Naive thymus-derived CD4-positive, alpha-beta T cell (primary cell): ENCODE results near the gene ERN1. TPM values are rescaled to one million over a fixed set of nuclear protein-coding genes. Genes with fewer than 3 reads are reported as not detected.

Source experiments
- ATAC-seq: fragments of 150-1000 bp; cut with Tn5 transposase; 2 replicates; pipeline ENCODE4 v1.10.0; 2021; ENCODE audit warnings: mild to moderate bottlenecking, moderate library complexity
- CTCF ChIA-PET: fragments of 350-600 bp; sonication (Branson Sonifier 250); formaldehyde crosslinking; loops from one replicate; lab custom pipeline; 2021; ENCODE audit warnings: antibody characterized with exemption; lab: Charles Lee
- POLR2A ChIA-PET: fragments of 350-600 bp; sonication (Branson Sonifier 250); formaldehyde crosslinking; loops from one replicate; lab custom pipeline; 2021; ENCODE audit warnings: antibody characterized with exemption, inconsistent platforms; lab: Charles Lee
- DNase-seq, 9 donors: peaks; one replicate each; pipeline versions ENCODE4 v3.0.0 to v3.0.0-alpha.2; 2020 to 2022; ENCODE audit warnings: mixed read lengths in 1 of 9
- H3K27ac ChIP-seq: one replicate; pipeline ENCODE4 v1.7.0; 2013; ENCODE audit warnings: mild to moderate bottlenecking, low read depth, low read length, moderate library complexity
- H3K27me3 ChIP-seq, 2 donors: one replicate each; pipeline ENCODE4 v1.7.0; 2013; ENCODE audit warnings: low read length in 2 of 2, mild to moderate bottlenecking in 2 of 2, moderate library complexity in 2 of 2; ENCODE audit not compliant: control insufficient read depth in 2 of 2, insufficient read depth in 2 of 2
- H3K36me3 ChIP-seq, 3 experiments: 1 replicate in 2 of 3; 2 replicates in 1 of 3; pipeline ENCODE4 v1.7.0; 2013; ENCODE audit warnings: low read length in 3 of 3, mild to moderate bottlenecking in 3 of 3, moderate library complexity in 1 of 3; ENCODE audit not compliant: insufficient read depth in 3 of 3, control insufficient read depth in 2 of 3
- H3K4me1 ChIP-seq, 2 donors: one replicate each; pipeline ENCODE4 v1.7.0; 2013; ENCODE audit warnings: low read length in 2 of 2, mild to moderate bottlenecking in 2 of 2, moderate library complexity in 1 of 2; ENCODE audit not compliant: control insufficient read depth in 2 of 2, insufficient read depth in 2 of 2
- H3K4me3 ChIP-seq: 2 replicates; pipeline ENCODE4 v1.7.0; 2013; ENCODE audit warnings: mild to moderate bottlenecking, low read length
- H3K9me3 ChIP-seq, 3 experiments: 1 replicate in 2 of 3; 2 replicates in 1 of 3; pipeline ENCODE4 v1.7.0; 2013; ENCODE audit warnings: low read length in 3 of 3; ENCODE audit not compliant: control insufficient read depth in 2 of 3
- H3K27ac Mint-ChIP-seq, 9 donors: one replicate each; pipeline ENCODE4 v1.8.0; 2020 to 2022; ENCODE audit warnings: mixed read lengths in 9 of 9, mild to moderate bottlenecking in 8 of 9, moderate library complexity in 5 of 9, inconsistent platforms in 2 of 9
- H3K27me3 Mint-ChIP-seq, 5 donors: one replicate each; pipeline ENCODE4 v1.8.0; 2021 to 2022; ENCODE audit warnings: mixed read lengths in 5 of 5, mild to moderate bottlenecking in 1 of 5
- H3K36me3 Mint-ChIP-seq, 5 donors: one replicate each; pipeline ENCODE4 v1.8.0; 2020 to 2022; ENCODE audit warnings: mixed read lengths in 5 of 5, mild to moderate bottlenecking in 3 of 5, inconsistent platforms in 1 of 5
- H3K4me1 Mint-ChIP-seq, 7 donors: one replicate each; pipeline ENCODE4 v1.8.0; 2020 to 2022; ENCODE audit warnings: mixed read lengths in 7 of 7, mild to moderate bottlenecking in 3 of 7, inconsistent platforms in 1 of 7
- H3K4me3 Mint-ChIP-seq, 10 donors: one replicate each; pipeline ENCODE4 v1.8.0; 2020 to 2022; ENCODE audit warnings: mild to moderate bottlenecking in 10 of 10, mixed read lengths in 10 of 10, moderate library complexity in 6 of 10, inconsistent platforms in 2 of 10
- H3K9me3 Mint-ChIP-seq, 11 donors: one replicate each; pipeline ENCODE4 v1.8.0; 2020 to 2022; ENCODE audit warnings: mixed read lengths in 11 of 11, mild to moderate bottlenecking in 4 of 11, inconsistent platforms in 1 of 11, moderate library complexity in 1 of 11
- intact Hi-C, 2 donors: fragments of 100-400 bp; cut with micrococcal nuclease; formaldehyde crosslinking; loops; one replicate each; pipeline ENCODE4 v1.15.1; 2023
- polyA plus RNA-seq, 2 donors: library from polyadenylated mRNA; unstranded; fragments of 300-500 nt; fragmentation: Illumina TruSeq; gene quantifications; one replicate each; pipeline ENCODE4 v1.2.3, GENCODE V29; 2021
- total RNA-seq, 6 experiments: library from RNA in 5 of 6; stranded (reverse) in 5 of 6; gene quantifications; 1 replicate in 5 of 6; 2 replicates in 1 of 6; pipeline ENCODE4 v1.2.3 and lab custom pipeline; 2021 to 2026

The ERN1 gene
- total and polyA plus RNA-seq, 7 experiments from 2014 or later = 15.7 to 110 (median 60.3) TPM

GRCh38 chr17:64095144-64095882, 34.6 kb downstream of the ERN1 start:
- H3K36me3 Mint-ChIP-seq = peaks cover 13 to 63% (median 26%) of the 10 kb centered on the region in 5 donors
- Histone ChIP-seq H3K9me3 (no peaks in the 10 kb centered on the region), H3K36me3 (peaks cover 0 to 5% (median 4%) of the 10 kb centered on the region in 3 experiments), H3K4me1 (peaks cover 12 to 27% of the 10 kb centered on the region in 2 donors), H3K27me3 (no peaks in the 10 kb centered on the region), H3K27ac (no peak overlapping the region), H3K4me3 (no peak overlapping the region)
- DNase-seq (no peak), ATAC-seq (no peak)
- H3K27ac Mint-ChIP-seq = peak overlapping the region in 5 of 9 donors; percentile 37 to 75 (median 55)
- ChIA-PET CTCF (interaction anchor here (0.7 to 1.2 kb wide), 3 partner anchors 13 to 1596 kb away, joined by 3 read pairs; no protein-coding TSS in a partner anchor), POLR2A (interaction anchor here (0.6 to 1.5 kb wide), 2 partner anchors 12 to 66 kb away, joined by 4 to 6 read pairs; no protein-coding TSS in a partner anchor)
- intact Hi-C loops = no loop called here
- peaks cover 0 to 2% (median 0%) of the 10 kb centered on the region in 11 donors for H3K9me3 Mint-ChIP-seq
- peak overlapping the region in 4 of 10 donors; percentile 13 to 44 (median 23) for H3K4me3 Mint-ChIP-seq
- peaks cover 39 to 80% (median 56%) of the 10 kb centered on the region in 7 donors for H3K4me1 Mint-ChIP-seq
- H3K27me3 Mint-ChIP-seq = no peaks in the 10 kb centered on the region

DNA sequence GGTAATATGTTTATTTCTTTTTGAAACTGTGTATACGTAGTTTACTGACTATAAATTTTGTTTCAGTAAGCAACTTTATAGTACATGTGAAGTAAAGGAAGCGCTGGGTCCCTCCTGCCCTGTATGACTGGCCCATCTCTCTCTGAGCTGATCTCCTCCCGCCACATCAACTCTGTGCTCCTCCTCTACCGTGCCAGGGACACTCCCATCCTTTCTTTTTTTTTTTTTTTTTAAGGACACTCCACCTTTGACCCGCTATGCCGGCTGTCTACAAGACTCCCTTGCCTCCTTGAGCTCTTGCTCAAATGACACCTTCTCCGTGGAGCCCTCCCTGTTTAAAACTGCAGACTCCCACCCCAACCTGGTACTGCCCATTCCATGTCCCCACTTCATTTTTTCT, 35.5 kb downstream of the ERN1 start:
- Mint-ChIP-seq H3K4me1 (peaks cover 34 to 84% (median 61%) of the 10 kb centered on the region in 7 donors), H3K4me3 (peak overlapping the region in 1 of 10 donors; percentile 34), H3K9me3 (peaks cover 0 to 3% (median 0%) of the 10 kb centered on the region in 11 donors), H3K27me3 (no peaks in the 10 kb centered on the region), H3K27ac (peak overlapping the region in 5 of 9 donors; percentile 9 to 74 (median 44)), H3K36me3 (peaks cover 13 to 68% (median 26%) of the 10 kb centered on the region in 5 donors)
- intact Hi-C loops = no loop called here
- CTCF ChIA-PET = no interaction called here
- no peak for DNase-seq
- no peaks in the 10 kb centered on the region for H3K27me3 ChIP-seq
- peaks cover 12 to 31% of the 10 kb centered on the region in 2 donors for H3K4me1 ChIP-seq
- no peak overlapping the region for H3K4me3 ChIP-seq
- no peak overlapping the region for H3K27ac ChIP-seq
- ATAC-seq = no peak
- H3K36me3 ChIP-seq = peaks cover 0 to 5% (median 4%) of the 10 kb centered on the region in 3 experiments
- POLR2A ChIA-PET = interaction anchor here (0.6 kb wide), 2 partner anchors 65 to 70 kb away, joined by 3 to 4 read pairs; no protein-coding TSS in a partner anchor
- no peaks in the 10 kb centered on the region for H3K9me3 ChIP-seq

DNA sequence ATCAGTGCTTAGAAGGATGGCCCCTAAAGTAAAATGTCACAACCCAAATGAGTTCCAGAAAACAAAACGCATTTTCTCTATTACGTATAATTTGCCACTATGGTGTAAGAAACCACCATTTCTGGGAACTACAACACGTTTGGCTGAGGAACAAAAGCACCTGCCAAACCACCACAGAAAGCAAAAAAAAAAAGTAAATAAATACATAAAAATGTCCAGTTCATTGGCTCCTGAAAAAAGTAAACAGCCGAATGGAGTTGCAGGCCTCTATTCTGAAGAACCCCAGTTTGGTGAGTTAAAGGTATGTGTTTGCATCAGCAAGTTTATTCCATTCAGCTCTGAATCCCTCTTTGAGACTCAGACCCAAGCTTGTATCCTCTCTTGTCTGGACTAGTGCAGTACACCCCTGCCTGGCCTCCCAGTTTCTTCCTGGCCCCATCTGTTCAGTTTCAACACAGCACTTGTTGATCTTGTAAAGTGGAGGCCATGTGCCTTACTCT, 36.9 kb downstream of the ERN1 start:
- no peak for DNase-seq
- ChIA-PET CTCF (interaction anchor here (0.7 to 1.4 kb wide), 2 partner anchors 11 to 30 kb away, joined by 4 read pairs; no protein-coding TSS in a partner anchor), POLR2A (interaction anchor here (0.8 to 1.3 kb wide), 4 partner anchors 11 to 36 kb away, joined by 3 read pairs; no protein-coding TSS in a partner anchor)
- no peak overlapping the region for H3K4me3 ChIP-seq
- H3K27ac ChIP-seq = no peak overlapping the region
- peaks cover 0 to 5% (median 4%) of the 10 kb centered on the region in 3 experiments for H3K36me3 ChIP-seq
- Mint-ChIP-seq H3K9me3 (peaks cover 0 to 3% (median 0%) of the 10 kb centered on the region in 11 donors), H3K36me3 (peaks cover 13 to 69% (median 30%) of the 10 kb centered on the region in 5 donors), H3K4me3 (peak overlapping the region in 1 of 10 donors; percentile 51), H3K4me1 (peaks cover 36 to 87% (median 58%) of the 10 kb centered on the region in 7 donors), H3K27me3 (no peaks in the 10 kb centered on the region), H3K27ac (peak overlapping the region in 2 of 9 donors; percentile 46 to 80)
- no peaks in the 10 kb centered on the region for H3K27me3 ChIP-seq
- H3K4me1 ChIP-seq = peaks cover 11 to 31% of the 10 kb centered on the region in 2 donors
- ATAC-seq = no peak
- no peaks in the 10 kb centered on the region for H3K9me3 ChIP-seq
- intact Hi-C loops = no loop called here

- peak overlapping the region in 1 of 10 donors; percentile 38 for H3K4me3 Mint-ChIP-seq
- Histone ChIP-seq H3K9me3 (no peaks in the 10 kb centered on the region), H3K27ac (no peak overlapping the region), H3K27me3 (no peaks in the 10 kb centered on the region), H3K4me1 (peaks cover 19 to 37% of the 10 kb centered on the region in 2 donors), H3K4me3 (no peak overlapping the region), H3K36me3 (peaks cover 0 to 5% (median 2%) of the 10 kb centered on the region in 3 experiments)
- ATAC-seq (peak; percentile 78), DNase-seq (no peak)
- H3K27ac Mint-ChIP-seq = peak overlapping the region in 6 of 9 donors; percentile 0 to 94 (median 39)
- peaks cover 39 to 92% (median 59%) of the 10 kb centered on the region in 7 donors for H3K4me1 Mint-ChIP-seq
- peaks cover 9 to 65% (median 28%) of the 10 kb centered on the region in 5 donors for H3K36me3 Mint-ChIP-seq
- intact Hi-C loops = no loop called here
- ChIA-PET POLR2A (interaction anchor here (1.2 to 1.4 kb wide), 3 partner anchors 18 to 34 kb away, joined by 3 read pairs; no protein-coding TSS in a partner anchor), CTCF (interaction anchor here (0.5 to 0.6 kb wide), 3 partner anchors 11 to 106 kb away, joined by 3 to 5 read pairs (median 4); no protein-coding TSS in a partner anchor)
- peaks cover 0 to 3% (median 0%) of the 10 kb centered on the region in 11 donors for H3K9me3 Mint-ChIP-seq
- no peaks in the 10 kb centered on the region for H3K27me3 Mint-ChIP-seq
Observed at GRCh38 chr17:64092113-64092512, 37.8 kb downstream of the ERN1 start.

DNA sequence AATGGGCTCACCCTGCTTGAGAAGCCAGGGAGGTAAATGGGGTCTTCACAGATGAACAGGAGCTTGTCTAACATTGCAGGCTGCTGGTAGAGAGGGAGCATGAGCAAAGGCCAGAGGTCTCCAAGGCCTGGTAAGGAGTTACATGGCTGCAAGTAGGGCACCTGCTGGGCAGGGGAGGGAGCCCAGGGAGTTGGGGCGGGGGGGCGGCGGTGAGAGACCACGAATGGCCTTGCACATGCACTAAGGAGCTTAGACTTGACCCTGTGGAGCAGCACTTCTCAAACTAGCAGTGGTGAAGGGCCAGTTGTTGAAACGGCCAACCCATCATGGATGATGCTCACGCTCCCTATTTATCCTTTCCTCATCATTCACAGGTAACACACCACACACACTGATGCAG, 38.4 kb downstream of the ERN1 start:
- Histone ChIP-seq H3K27ac (no peak overlapping the region), H3K9me3 (no peaks in the 10 kb centered on the region), H3K4me3 (no peak overlapping the region), H3K4me1 (peaks cover 21 to 42% of the 10 kb centered on the region in 2 donors), H3K36me3 (peaks cover 0 to 5% (median 0%) of the 10 kb centered on the region in 3 experiments), H3K27me3 (no peaks in the 10 kb centered on the region)
- CTCF ChIA-PET = no interaction called here
- Mint-ChIP-seq H3K4me3 (peak overlapping the region in 2 of 10 donors; percentile 5 to 80), H3K4me1 (peaks cover 41 to 90% (median 56%) of the 10 kb centered on the region in 7 donors), H3K36me3 (peaks cover 7 to 62% (median 22%) of the 10 kb centered on the region in 5 donors), H3K9me3 (peaks cover 0 to 3% (median 0%) of the 10 kb centered on the region in 11 donors), H3K27me3 (no peaks in the 10 kb centered on the region), H3K27ac (peak overlapping the region in 6 of 9 donors; percentile 4 to 94 (median 45))
- no peak for ATAC-seq
- intact Hi-C loops = loop anchor here in 1 of 2 donors (1.0 kb wide), 1 partner anchor 9 kb away; no protein-coding TSS in a partner anchor
- POLR2A ChIA-PET = interaction anchor here (0.6 to 1.4 kb wide), 5 partner anchors 8 to 38 kb away, joined by 3 to 4 read pairs (median 3); partner anchors contain the start of gene ERN1
- DNase-seq = no peak

- intact Hi-C loops = loop anchor here in 1 of 2 donors (1.0 kb wide), 1 partner anchor 9 kb away; no protein-coding TSS in a partner anchor
- Histone ChIP-seq H3K9me3 (no peaks in the 10 kb centered on the region), H3K4me3 (no peak overlapping the region), H3K27me3 (no peaks in the 10 kb centered on the region), H3K27ac (no peak overlapping the region), H3K4me1 (peaks cover 21 to 44% of the 10 kb centered on the region in 2 donors), H3K36me3 (peaks cover 0 to under 1% (median 0%) of the 10 kb centered on the region in 3 experiments)
- DNase-seq = no peak
- ChIA-PET CTCF (no interaction called here), POLR2A (interaction anchor here (0.6 to 1.4 kb wide), 6 partner anchors 8 to 54 kb away, joined by 3 to 4 read pairs (median 3); partner anchors contain the start of gene ERN1)
- peaks cover 41 to 86% (median 55%) of the 10 kb centered on the region in 7 donors for H3K4me1 Mint-ChIP-seq
- H3K36me3 Mint-ChIP-seq = peaks cover 7 to 60% (median 19%) of the 10 kb centered on the region in 5 donors
- peaks cover 0 to 3% (median 0%) of the 10 kb centered on the region in 11 donors for H3K9me3 Mint-ChIP-seq
- peak overlapping the region in 5 of 10 donors; percentile 3 to 80 (median 19) for H3K4me3 Mint-ChIP-seq
- peak; percentile 39 for ATAC-seq
- H3K27me3 Mint-ChIP-seq = no peaks in the 10 kb centered on the region
- peak overlapping the region in 6 of 9 donors; percentile 4 to 94 (median 45) for H3K27ac Mint-ChIP-seq
Observed at GRCh38 chr17:64091116-64091515, 38.8 kb downstream of the ERN1 start.
